Astrocyte (in vitro differentiated cells and primary cell): ENCODE results near the gene NME7. TPM values are rescaled to one million over a fixed set of nuclear protein-coding genes. Genes with fewer than 3 reads are reported as not detected.

ENCODE experiments used
- DNase-seq: peaks from one replicate; pipeline ENCODE4 v3.0.0-alpha.2; 2010; ENCODE audit warnings: low read depth
- FAIRE-seq: peaks from 2 replicates; lab custom pipeline; 2011; peaks lifted over from hg19 to GRCh38; lab: Jason Lieb, UNC
- H2AFZ ChIP-seq: 2 replicates; pipeline ENCODE4 v1.6.0; 2012; ENCODE audit warnings: low read depth, low read length, inconsistent platforms
- H3K27ac ChIP-seq: 2 replicates; pipeline ENCODE4 v1.5.1; 2011; ENCODE audit warnings: low read depth, low read length, inconsistent platforms
- H3K27me3 ChIP-seq: 2 replicates; pipeline ENCODE4 v1.6.0; 2011; ENCODE audit warnings: low read length, inconsistent platforms; ENCODE audit not compliant: insufficient read depth
- H3K36me3 ChIP-seq: 2 replicates; pipeline ENCODE4 v1.5.1; 2011; ENCODE audit warnings: low read length, inconsistent platforms; ENCODE audit not compliant: insufficient read depth
- H3K4me1 ChIP-seq: 2 replicates; pipeline ENCODE4 v1.5.1; 2011; ENCODE audit warnings: low read length, inconsistent platforms; ENCODE audit not compliant: insufficient read depth
- H3K4me2 ChIP-seq: 2 replicates; pipeline ENCODE4 v1.6.0; 2012; ENCODE audit warnings: low read length, inconsistent platforms
- H3K4me3 ChIP-seq: 2 replicates; pipeline ENCODE4 v1.5.1; 2011; ENCODE audit warnings: low read depth, mild to moderate bottlenecking, low read length, inconsistent platforms; ENCODE audit not compliant: insufficient read depth
- H3K79me2 ChIP-seq: 2 replicates; pipeline ENCODE4 v1.6.0; 2012; ENCODE audit warnings: mild to moderate bottlenecking, low read length, inconsistent platforms; ENCODE audit not compliant: insufficient read depth
- H3K9ac ChIP-seq: 2 replicates; pipeline ENCODE4 v1.6.0; 2012; ENCODE audit warnings: mild to moderate bottlenecking, low read length, inconsistent platforms
- H3K9me3 ChIP-seq: 2 replicates; pipeline ENCODE4 v1.5.1; 2012; ENCODE audit warnings: low read depth, mild to moderate bottlenecking, low read length, inconsistent platforms; ENCODE audit not compliant: insufficient read depth
- H4K20me1 ChIP-seq: 2 replicates; pipeline ENCODE4 v1.6.0; 2012; ENCODE audit warnings: low read length, inconsistent platforms; ENCODE audit not compliant: insufficient read depth
- H3K27ac Mint-ChIP-seq: one replicate; pipeline ENCODE4 v1.8.0; 2021; ENCODE audit warnings: mild to moderate bottlenecking, mixed read lengths; ENCODE audit not compliant: unreplicated experiment
- H3K27me3 Mint-ChIP-seq: one replicate; pipeline ENCODE4 v1.8.0; 2021; ENCODE audit warnings: low read depth, mixed read lengths; ENCODE audit not compliant: unreplicated experiment
- H3K36me3 Mint-ChIP-seq: one replicate; pipeline ENCODE4 v1.8.0; 2021; ENCODE audit warnings: low read depth, mixed read lengths; ENCODE audit not compliant: unreplicated experiment
- H3K4me1 Mint-ChIP-seq: one replicate; pipeline ENCODE4 v1.8.0; 2021; ENCODE audit warnings: low read depth, mixed read lengths; ENCODE audit not compliant: unreplicated experiment
- H3K4me3 Mint-ChIP-seq: one replicate; pipeline ENCODE4 v1.8.0; 2021; ENCODE audit warnings: mild to moderate bottlenecking, moderate library complexity, mixed read lengths; ENCODE audit not compliant: unreplicated experiment
- H3K9me3 Mint-ChIP-seq: one replicate; pipeline ENCODE4 v1.8.0; 2021; ENCODE audit warnings: mild to moderate bottlenecking, mixed read lengths; ENCODE audit not compliant: unreplicated experiment
- CTCF ChIP-seq: IDR thresholded peaks from 2 replicates; pipeline ENCODE4 v1.5.1; 2011; ENCODE audit warnings: low read depth, mild to moderate bottlenecking, inconsistent platforms, low read length, moderate library complexity; ENCODE audit not compliant: insufficient read depth
- EZH2 ChIP-seq: IDR thresholded peaks from 2 replicates; pipeline ENCODE4 v1.6.1; 2012; ENCODE audit warnings: mild to moderate bottlenecking, low read length, inconsistent platforms; ENCODE audit not compliant: insufficient read depth
- total RNA-seq: library from RNA; stranded (reverse); gene quantifications from 2 replicates; pipeline ENCODE4 v1.2.1, GENCODE V29; 2021

Gene NME7
- total RNA-seq, 1 donor from 2014 or later: 21.2 TPM

- Mint-ChIP-seq H3K4me3 (no peak overlapping the region), H3K27ac (no peak overlapping the region), H3K9me3 (peaks cover 4% of the 10 kb centered on the region), H3K27me3 (no peaks in the 10 kb centered on the region), H3K36me3 (peaks cover 28% of the 10 kb centered on the region), H3K4me1 (peaks cover 58% of the 10 kb centered on the region)
- no peak overlapping the region for H3K27ac ChIP-seq
- H3K36me3 ChIP-seq: peaks cover 11% of the 10 kb centered on the region
- H2AFZ ChIP-seq: no peak overlapping the region
- no peaks in the 10 kb centered on the region for H3K27me3 ChIP-seq
- no peak for DNase-seq
- no peak overlapping the region for H3K4me2 ChIP-seq
- no peaks in the 10 kb centered on the region for H3K9me3 ChIP-seq
- no peaks in the 10 kb centered on the region for H4K20me1 ChIP-seq
- no peak for TF ChIP-seq EZH2
- no peak for TF ChIP-seq CTCF
- FAIRE-seq: no peak
- peaks cover 45% of the 10 kb centered on the region for H3K4me1 ChIP-seq
- peaks cover 50% of the 10 kb centered on the region for H3K79me2 ChIP-seq
- H3K9ac ChIP-seq: no peak overlapping the region
- H3K4me3 ChIP-seq: no peak overlapping the region
These were observed 250.0 kb downstream of the NME7 start for GRCh38 chr1:169117599-169117998.

GRCh38 chr1:169117014-169117413, 250.6 kb downstream of the NME7 start:
- Histone ChIP-seq H3K9ac (no peak overlapping the region), H3K4me3 (no peak overlapping the region), H3K79me2 (peaks cover 52% of the 10 kb centered on the region), H3K27me3 (no peaks in the 10 kb centered on the region), H3K9me3 (no peaks in the 10 kb centered on the region), H3K27ac (no peak overlapping the region), H4K20me1 (no peaks in the 10 kb centered on the region), H3K36me3 (peaks cover 16% of the 10 kb centered on the region), H2AFZ (no peak overlapping the region), H3K4me1 (peaks cover 49% of the 10 kb centered on the region), H3K4me2 (no peak overlapping the region)
- H3K27ac Mint-ChIP-seq: no peak overlapping the region
- DNase-seq (no peak), FAIRE-seq (no peak)
- TF ChIP-seq CTCF (no peak), EZH2 (no peak)
- H3K4me3 Mint-ChIP-seq: no peak overlapping the region
- H3K27me3 Mint-ChIP-seq: no peaks in the 10 kb centered on the region
- peaks cover 4% of the 10 kb centered on the region for H3K9me3 Mint-ChIP-seq
- peaks cover 31% of the 10 kb centered on the region for H3K36me3 Mint-ChIP-seq
- H3K4me1 Mint-ChIP-seq: peaks cover 64% of the 10 kb centered on the region

GRCh38 chr1:169115891-169116585, 251.6 kb downstream of the NME7 start:
- Histone ChIP-seq H3K27ac (peak overlapping the region; percentile 9), H3K9me3 (no peaks in the 10 kb centered on the region), H3K36me3 (peaks cover 22% of the 10 kb centered on the region), H3K4me1 (peaks cover 59% of the 10 kb centered on the region), H3K27me3 (no peaks in the 10 kb centered on the region), H2AFZ (no peak overlapping the region), H4K20me1 (no peaks in the 10 kb centered on the region), H3K79me2 (peaks cover 52% of the 10 kb centered on the region), H3K4me2 (peak overlapping the region; percentile 45), H3K4me3 (no peak overlapping the region), H3K9ac (no peak overlapping the region)
- Mint-ChIP-seq H3K4me3 (no peak overlapping the region), H3K9me3 (peaks cover 4% of the 10 kb centered on the region), H3K36me3 (peaks cover 23% of the 10 kb centered on the region), H3K27ac (peak overlapping the region; percentile 90), H3K27me3 (no peaks in the 10 kb centered on the region), H3K4me1 (peaks cover 70% of the 10 kb centered on the region)
- no peak for FAIRE-seq
- no peak for TF ChIP-seq EZH2
- no peak for TF ChIP-seq CTCF
- DNase-seq: peak; percentile 57
